IMR-90 (cell line): ENCODE results near the gene IER3. TPM values are rescaled to one million over a fixed set of nuclear protein-coding genes. Genes with fewer than 3 reads are reported as not detected.

Experiments
- ATAC-seq: fragments of 200-7000 bp; cut with Tn5 transposase; 2 replicates; pipeline ENCODE4 v1.9.1; 2020; ENCODE audit warnings: low read depth, mild to moderate bottlenecking, moderate library complexity
- BruUV-seq: library from RNA; stranded (reverse); fragments of 400-500 nt; replicated peaks from 2 replicates; lab custom pipeline; 2021; lab: Mats Ljungman, UMichigan
- CTCF ChIA-PET: fragments of 300-600 bp; formaldehyde crosslinking; extraction: SDS; loops from one replicate; lab custom pipeline; 2021; ENCODE audit warnings: antibody characterized with exemption; lab: Yijun Ruan, JAX
- POLR2A ChIA-PET: fragments of 300-600 bp; sonication (Branson Sonifier 250); formaldehyde crosslinking; loops from one replicate; lab custom pipeline; 2022; ENCODE audit warnings: antibody characterized with exemption; ENCODE audit not compliant: unreplicated experiment; lab: Charles Lee
- DNase-seq: peaks from one replicate; pipeline ENCODE4 v3.0.0; 2013
- H2AFZ ChIP-seq: replicated peaks from 2 replicates; pipeline ENCODE3; 2013; ENCODE audit warnings: low read length, mild to moderate bottlenecking; ENCODE audit not compliant: poor library complexity
- H2AK5ac ChIP-seq: 2 replicates; pipeline ENCODE4 v1.6.1; 2013; ENCODE audit warnings: low read depth, low read length, inconsistent platforms
- H2AK9ac ChIP-seq: replicated peaks from 2 replicates; pipeline ENCODE3; 2013; ENCODE audit warnings: mild to moderate bottlenecking, low read depth, low read length, moderate library complexity; ENCODE audit not compliant: poor library complexity
- H2BK120ac ChIP-seq: 2 replicates; pipeline ENCODE4 v1.6.1; 2013; ENCODE audit warnings: low read depth, low read length, inconsistent platforms
- H2BK15ac ChIP-seq: 3 replicates; pipeline ENCODE4 v1.6.1; 2013; ENCODE audit warnings: low read depth, low read length, inconsistent platforms
- H2BK20ac ChIP-seq: 2 replicates; pipeline ENCODE4 v1.6.1; 2013; ENCODE audit warnings: low read depth, mild to moderate bottlenecking, inconsistent platforms, low read length, moderate library complexity
- H2BK5ac ChIP-seq: 2 replicates; pipeline ENCODE4 v1.6.1; 2013; ENCODE audit warnings: mild to moderate bottlenecking, low read depth, low read length, inconsistent platforms; ENCODE audit not compliant: poor library complexity, severe bottlenecking
- H3K14ac ChIP-seq: replicated peaks from 2 replicates; pipeline ENCODE4 v1.6.1; 2013; ENCODE audit warnings: low read depth, low read length, inconsistent platforms
- H3K18ac ChIP-seq: 2 replicates; pipeline ENCODE4 v1.6.1; 2013; ENCODE audit warnings: low read depth, low read length, control low read depth
- H3K23ac ChIP-seq: 2 replicates; pipeline ENCODE4 v1.6.1; 2013; ENCODE audit warnings: low read depth, low read length, inconsistent platforms
- H3K27ac ChIP-seq: 2 replicates; pipeline ENCODE4 v1.5.1; 2013; ENCODE audit warnings: mild to moderate bottlenecking, control low read depth, low read length; ENCODE audit not compliant: insufficient read depth
- H3K27me3 ChIP-seq: 2 replicates; pipeline ENCODE4 v1.6.1; 2013; ENCODE audit warnings: low read length; ENCODE audit not compliant: control insufficient read depth, insufficient read depth
- H3K36me3 ChIP-seq: 2 replicates; pipeline ENCODE4 v1.6.1; 2013; ENCODE audit warnings: low read length, mixed read lengths; ENCODE audit not compliant: control insufficient read depth, insufficient read depth
- H3K4ac ChIP-seq: 2 replicates; pipeline ENCODE4 v1.6.1; 2013; ENCODE audit warnings: low read depth, low read length, inconsistent platforms
- H3K4me1 ChIP-seq: 2 replicates; pipeline ENCODE4 v1.6.1; 2013; ENCODE audit warnings: low read length, mixed read lengths; ENCODE audit not compliant: control insufficient read depth, insufficient read depth
- H3K4me2 ChIP-seq: 2 replicates; pipeline ENCODE4 v1.6.1; 2013; ENCODE audit warnings: low read depth, mild to moderate bottlenecking, control low read depth, low read length, moderate library complexity
- H3K4me3 ChIP-seq: 2 replicates; pipeline ENCODE4 v1.5.1; 2013; ENCODE audit warnings: low read depth, mild to moderate bottlenecking, control low read depth, low read length, moderate library complexity; ENCODE audit not compliant: insufficient read depth
- H3K56ac ChIP-seq: 2 replicates; pipeline ENCODE4 v1.6.1; 2013; ENCODE audit warnings: low read length, inconsistent platforms; ENCODE audit not compliant: insufficient read depth; ENCODE audit errors: extremely low read depth
- H3K79me1 ChIP-seq, 2 experiments: 2 replicates each; pipeline ENCODE4 v1.6.1; 2013; ENCODE audit warnings: low read length in 2 of 2, inconsistent platforms in 1 of 2, low read depth in 1 of 2
- H3K9ac ChIP-seq: 2 replicates; pipeline ENCODE4 v1.6.1; 2013; ENCODE audit warnings: low read depth, low read length, control low read depth
- H3K9me1 ChIP-seq: 2 replicates; pipeline ENCODE4 v1.6.1; 2013; ENCODE audit warnings: low read length, inconsistent platforms; ENCODE audit not compliant: insufficient read depth
- H3K9me3 ChIP-seq: 2 replicates; pipeline ENCODE4 v1.6.1; 2013; ENCODE audit warnings: low read length; ENCODE audit not compliant: control insufficient read depth, insufficient read depth
- H4K20me1 ChIP-seq: 2 replicates; pipeline ENCODE4 v1.6.1; 2013; ENCODE audit warnings: low read length, inconsistent platforms; ENCODE audit not compliant: insufficient read depth
- H4K5ac ChIP-seq: 2 replicates; pipeline ENCODE4 v1.6.1; 2013; ENCODE audit warnings: mild to moderate bottlenecking, low read depth, low read length, control low read depth
- H4K8ac ChIP-seq, 2 experiments: 2 replicates each; pipeline ENCODE4 v1.6.1; 2013; ENCODE audit warnings: low read depth in 2 of 2, low read length in 2 of 2, control low read depth in 1 of 2, inconsistent platforms in 1 of 2
- H4K91ac ChIP-seq: 2 replicates; pipeline ENCODE4 v1.6.1; 2013; ENCODE audit warnings: low read depth, low read length, inconsistent platforms; ENCODE audit not compliant: insufficient read depth
- BHLHE40 ChIP-seq: fragments of 150-350 bp; IDR thresholded peaks from 2 replicates; pipeline ENCODE4 v1.6.1; 2016; ENCODE audit warnings: mild to moderate bottlenecking, low read depth, low read length
- CEBPB ChIP-seq: IDR thresholded peaks from 2 replicates; pipeline ENCODE4 v1.6.1; 2012; ENCODE audit warnings: low read depth, low read length, improper control_type of control experiment
- CHD1 ChIP-seq: IDR thresholded peaks from 2 replicates; pipeline ENCODE4 v1.6.1; 2012; ENCODE audit warnings: low read depth, low read length, improper control_type of control experiment
- FOS ChIP-seq: fragments of 150-350 bp; IDR thresholded peaks from 2 replicates; pipeline ENCODE4 v1.6.1; 2016; ENCODE audit warnings: low read depth, low read length
- MAZ ChIP-seq: IDR thresholded peaks from 2 replicates; pipeline ENCODE4 v1.6.1; 2012; ENCODE audit warnings: low read depth, mild to moderate bottlenecking, low read length, improper control_type of control experiment, moderate library complexity, borderline replicate concordance
- MXI1 ChIP-seq: IDR thresholded peaks from 2 replicates; pipeline ENCODE4 v1.6.1; 2012; ENCODE audit warnings: low read depth, mild to moderate bottlenecking, low read length, moderate library complexity, borderline replicate concordance
- NFE2L2 ChIP-seq: fragments of 150-350 bp; IDR thresholded peaks from 2 replicates; pipeline ENCODE4 v1.6.1; 2016; ENCODE audit warnings: low read depth, mild to moderate bottlenecking, low read length
- POLR2A ChIP-seq: IDR thresholded peaks from 2 replicates; pipeline ENCODE4 v1.6.1; 2012; ENCODE audit warnings: mild to moderate bottlenecking, low read depth, low read length
- RAD21 ChIP-seq: IDR thresholded peaks from 2 replicates; pipeline ENCODE4 v1.6.1; 2012; ENCODE audit warnings: low read length, improper control_type of control experiment
- RCOR1 ChIP-seq: IDR thresholded peaks from 2 replicates; pipeline ENCODE4 v1.6.1; 2012; ENCODE audit warnings: mild to moderate bottlenecking, low read length, improper control_type of control experiment; ENCODE audit not compliant: insufficient replicate concordance
- RFX5 ChIP-seq: IDR thresholded peaks from 2 replicates; pipeline ENCODE4 v1.8.0; 2012; ENCODE audit warnings: low read depth, mild to moderate bottlenecking, low read length, moderate library complexity
- WGBS, 2 experiments: methylation state at CpG; one replicate each; pipeline versions ENCODE4 v1.1.5 to v1.1.7; 2013; ENCODE audit warnings: missing lambda C conversion rate in 2 of 2; ENCODE audit not compliant: insufficient read length in 1 of 2; ENCODE audit errors: extremely low coverage in 2 of 2; 5-methylcytosine and 5-hydroxymethylcytosine counted together
- dilution Hi-C: fragments of 300-500 bp; cut with HindIII; formaldehyde crosslinking; loops from one replicate; pipeline ENCODE4 v1.14.3; 2018; ENCODE audit warnings: low sequenced_read_pairs; ENCODE audit not compliant: unreplicated experiment
- in situ Hi-C: fragments of 300-500 bp; cut with MboI; formaldehyde crosslinking; loops from 3 replicates; pipeline ENCODE4 v1.14.3; 2019; ENCODE audit warnings: low sequenced_read_pairs, inconsistent platforms, mixed read lengths
- intact Hi-C: fragments of 100-400 bp; cut with micrococcal nuclease; formaldehyde crosslinking; loops from 2 replicates; pipeline ENCODE4 v1.10.0; 2022
- polyA plus RNA-seq, 3 experiments: library from polyadenylated mRNA; depleted of rRNA; stranded (reverse); fragments of >200 nt; gene quantifications; 2 replicates each; pipeline ENCODE4 v1.2.3, GENCODE V29; 2012; ENCODE audit warnings: low replicate concordance in 1 of 3
- total RNA-seq: library from RNA; depleted of rRNA; stranded (reverse); fragments of >200 nt; gene quantifications from 2 replicates; pipeline ENCODE4 v1.2.3, GENCODE V29; 2012
- TF ChIP-seq, protein P1 (sequence below): fragments of 150-350 bp; IDR thresholded peaks from 2 replicates; pipeline ENCODE4 v1.6.1; 2017; ENCODE audit warnings: mild to moderate bottlenecking, antibody characterized with exemption, low read length, low read depth
- TF ChIP-seq, protein P2 (sequence below): conservative IDR thresholded peaks from 2 replicates; pipeline ENCODE4 v1.5.1; 2012; ENCODE audit warnings: mild to moderate bottlenecking, low read depth, low read length, improper control_type of control experiment
- TF ChIP-seq, protein P3 (sequence below): fragments of 150-350 bp; IDR thresholded peaks from 2 replicates; pipeline ENCODE4 v1.6.1; 2016; ENCODE audit warnings: low read depth, mild to moderate bottlenecking, low read length, moderate library complexity, borderline replicate concordance

IER3 gene
- total and polyA plus RNA-seq, 2 of the 4 experiments (the other 2 are of a cell fraction) = 38.4 to 159 TPM

DNA sequence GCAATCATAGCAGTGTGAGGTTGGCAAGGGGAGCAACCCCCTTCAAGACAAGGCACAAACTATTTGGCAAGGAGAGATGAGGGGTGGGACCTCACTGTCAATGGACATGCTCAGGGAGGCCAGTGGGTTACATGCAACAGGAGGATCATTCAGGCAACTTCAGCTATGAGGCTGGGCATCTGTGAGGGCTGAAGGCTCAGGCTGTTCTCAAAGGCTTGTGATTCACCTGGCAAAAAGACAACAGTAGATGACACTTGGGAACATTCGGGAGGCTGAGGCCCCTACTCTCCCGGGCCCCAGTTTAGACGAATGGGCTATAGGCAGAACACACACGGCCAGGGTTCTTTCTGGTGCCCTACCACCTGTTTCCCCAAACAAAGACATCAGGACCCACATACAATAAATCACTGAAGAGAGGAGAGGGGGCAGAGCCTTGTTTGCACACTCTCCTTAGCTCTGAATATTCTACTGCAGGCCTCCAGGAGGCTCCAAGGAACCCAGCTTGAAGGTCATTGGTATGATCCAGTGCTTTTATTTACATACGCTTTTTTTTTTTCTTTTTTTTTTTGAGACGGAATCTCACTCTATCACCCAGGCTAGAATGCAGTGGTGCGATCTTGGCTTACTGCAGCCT lies 16.3 kb downstream of the IER3 start:
- CTCF ChIA-PET = interaction anchor here (0.6 to 0.7 kb wide), 3 partner anchors 9 to 54 kb away, joined by 3 to 5 read pairs (median 3); no protein-coding TSS in a partner anchor
- TF ChIP-seq MAZ (no peak), POLR2A (no peak), CHD1 (no peak), RCOR1 (no peak), CEBPB (no peak), RAD21 (peak; percentile 45), RFX5 (no peak), FOS (no peak), BHLHE40 (no peak), MXI1 (no peak), NFE2L2 (no peak)
- TF ChIP-seq, protein P1, sequence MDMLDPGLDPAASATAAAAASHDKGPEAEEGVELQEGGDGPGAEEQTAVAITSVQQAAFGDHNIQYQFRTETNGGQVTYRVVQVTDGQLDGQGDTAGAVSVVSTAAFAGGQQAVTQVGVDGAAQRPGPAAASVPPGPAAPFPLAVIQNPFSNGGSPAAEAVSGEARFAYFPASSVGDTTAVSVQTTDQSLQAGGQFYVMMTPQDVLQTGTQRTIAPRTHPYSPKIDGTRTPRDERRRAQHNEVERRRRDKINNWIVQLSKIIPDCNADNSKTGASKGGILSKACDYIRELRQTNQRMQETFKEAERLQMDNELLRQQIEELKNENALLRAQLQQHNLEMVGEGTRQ = no peak
- TF ChIP-seq, protein P2, sequence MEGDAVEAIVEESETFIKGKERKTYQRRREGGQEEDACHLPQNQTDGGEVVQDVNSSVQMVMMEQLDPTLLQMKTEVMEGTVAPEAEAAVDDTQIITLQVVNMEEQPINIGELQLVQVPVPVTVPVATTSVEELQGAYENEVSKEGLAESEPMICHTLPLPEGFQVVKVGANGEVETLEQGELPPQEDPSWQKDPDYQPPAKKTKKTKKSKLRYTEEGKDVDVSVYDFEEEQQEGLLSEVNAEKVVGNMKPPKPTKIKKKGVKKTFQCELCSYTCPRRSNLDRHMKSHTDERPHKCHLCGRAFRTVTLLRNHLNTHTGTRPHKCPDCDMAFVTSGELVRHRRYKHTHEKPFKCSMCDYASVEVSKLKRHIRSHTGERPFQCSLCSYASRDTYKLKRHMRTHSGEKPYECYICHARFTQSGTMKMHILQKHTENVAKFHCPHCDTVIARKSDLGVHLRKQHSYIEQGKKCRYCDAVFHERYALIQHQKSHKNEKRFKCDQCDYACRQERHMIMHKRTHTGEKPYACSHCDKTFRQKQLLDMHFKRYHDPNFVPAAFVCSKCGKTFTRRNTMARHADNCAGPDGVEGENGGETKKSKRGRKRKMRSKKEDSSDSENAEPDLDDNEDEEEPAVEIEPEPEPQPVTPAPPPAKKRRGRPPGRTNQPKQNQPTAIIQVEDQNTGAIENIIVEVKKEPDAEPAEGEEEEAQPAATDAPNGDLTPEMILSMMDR = peak; percentile 50
- TF ChIP-seq, protein P3, sequence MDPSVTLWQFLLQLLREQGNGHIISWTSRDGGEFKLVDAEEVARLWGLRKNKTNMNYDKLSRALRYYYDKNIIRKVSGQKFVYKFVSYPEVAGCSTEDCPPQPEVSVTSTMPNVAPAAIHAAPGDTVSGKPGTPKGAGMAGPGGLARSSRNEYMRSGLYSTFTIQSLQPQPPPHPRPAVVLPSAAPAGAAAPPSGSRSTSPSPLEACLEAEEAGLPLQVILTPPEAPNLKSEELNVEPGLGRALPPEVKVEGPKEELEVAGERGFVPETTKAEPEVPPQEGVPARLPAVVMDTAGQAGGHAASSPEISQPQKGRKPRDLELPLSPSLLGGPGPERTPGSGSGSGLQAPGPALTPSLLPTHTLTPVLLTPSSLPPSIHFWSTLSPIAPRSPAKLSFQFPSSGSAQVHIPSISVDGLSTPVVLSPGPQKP = no peak

More for the DNA sequence above, 16.3 kb downstream of the IER3 start:
- Histone ChIP-seq H2AFZ (no peak overlapping the region), H4K20me1 (peaks cover 45% of the 10 kb centered on the region), H3K27ac (peak overlapping the region; percentile 2; the same call in 1 of the 2 replicates), H3K18ac (no peak overlapping the region), H3K79me1 (peaks cover 34 to 57% of the 10 kb centered on the region in 2 experiments), H2BK15ac (no peak overlapping the region), H3K9ac (no peak overlapping the region), H3K27me3 (no peaks in the 10 kb centered on the region), H3K4me3 (no peak overlapping the region), H4K91ac (no peak overlapping the region; the same call in 1 of the 2 replicates), H2BK20ac (peak overlapping the region; percentile 8; the same call in 1 of the 2 replicates), H3K9me1 (peaks cover 6% of the 10 kb centered on the region; the same call in 1 of the 2 replicates), H2BK120ac (no peak overlapping the region), H2BK5ac (peak overlapping the region; percentile 15), H3K4me2 (no peak overlapping the region), H3K9me3 (no peaks in the 10 kb centered on the region), H4K5ac (no peak overlapping the region), H2AK9ac (peak overlapping the region; percentile 39), H3K14ac (no peak overlapping the region), H4K8ac (0 out of 4 replicates have a peak overlapping the region, but pooled peaks of 1 of the 2 experiments have one; percentile 30), H3K23ac (peak overlapping the region; percentile 25; the same call in 1 of the 2 replicates), H3K4me1 (peaks cover 2% of the 10 kb centered on the region), H3K4ac (no peak overlapping the region), H2AK5ac (peak overlapping the region; percentile 36; the same call in 1 of the 2 replicates), H3K56ac (no peak overlapping the region), H3K36me3 (peaks cover 59% of the 10 kb centered on the region)
- in situ Hi-C loops = no loop called here
- no CpG with 5 or more reads among the region's 7 CpGs for WGBS, 2 experiments
- no TSS peak for BruUV-seq
- dilution Hi-C loops = no loop called here
- POLR2A ChIA-PET = interaction anchor here (0.6 to 0.7 kb wide), 2 partner anchors 24 to 31 kb away, joined by 3 to 4 read pairs; no protein-coding TSS in a partner anchor
- ATAC-seq (peak; percentile 33), DNase-seq (peak; percentile 71)
- intact Hi-C loops = loop anchor here (1.0 kb wide), 2 partner anchors 149 to 359 kb away; no protein-coding TSS in a partner anchor
